ENCODE data around the gene SEPTIN11.

Gene SEPTIN11

DNA sequence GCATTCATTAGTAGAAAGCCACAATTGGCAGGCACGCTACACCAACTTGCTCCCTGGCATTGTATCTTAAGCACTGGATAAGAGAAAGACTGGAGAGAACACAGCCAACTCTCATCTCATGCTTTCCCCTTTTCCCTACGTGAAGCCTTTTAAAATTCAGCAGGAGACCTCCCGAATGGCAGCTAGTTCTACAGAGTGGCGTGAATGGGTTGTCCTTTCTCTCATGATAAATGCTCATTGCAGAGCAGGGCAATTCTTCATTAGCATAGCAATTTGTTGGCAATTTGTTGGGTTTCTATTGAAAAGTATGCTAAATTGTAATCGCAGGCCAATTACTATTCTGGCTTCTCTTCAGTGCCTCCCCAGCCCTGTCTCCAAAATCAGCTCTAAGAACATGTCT is 48.0 kb downstream of the SEPTIN11 start:
- no peak overlapping the region for H3K4me3 ChIP-seq (ENCODE audit: low read depth in 1 of 2, low read length in 2 of 2)
- no peak overlapping the region for H3K9ac ChIP-seq (ENCODE audit: low read length)
- no peaks in the 10 kb centered on the region for H3K27me3 ChIP-seq (ENCODE audit: control insufficient read depth in 1 of 2, insufficient read depth in 2 of 2, low read length in 2 of 2)
- H3K36me3 ChIP-seq (ENCODE audit: insufficient read depth, low read length): peaks cover 12% of the 10 kb centered on the region
- H3K4me1 ChIP-seq (ENCODE audit: insufficient read depth, low read length): peaks cover 10% of the 10 kb centered on the region
- no peaks in the 10 kb centered on the region for H3K9me3 ChIP-seq (ENCODE audit: low read length)
- no peak overlapping the region for H3K27ac ChIP-seq (ENCODE audit: low read depth, low read length)

DNA sequence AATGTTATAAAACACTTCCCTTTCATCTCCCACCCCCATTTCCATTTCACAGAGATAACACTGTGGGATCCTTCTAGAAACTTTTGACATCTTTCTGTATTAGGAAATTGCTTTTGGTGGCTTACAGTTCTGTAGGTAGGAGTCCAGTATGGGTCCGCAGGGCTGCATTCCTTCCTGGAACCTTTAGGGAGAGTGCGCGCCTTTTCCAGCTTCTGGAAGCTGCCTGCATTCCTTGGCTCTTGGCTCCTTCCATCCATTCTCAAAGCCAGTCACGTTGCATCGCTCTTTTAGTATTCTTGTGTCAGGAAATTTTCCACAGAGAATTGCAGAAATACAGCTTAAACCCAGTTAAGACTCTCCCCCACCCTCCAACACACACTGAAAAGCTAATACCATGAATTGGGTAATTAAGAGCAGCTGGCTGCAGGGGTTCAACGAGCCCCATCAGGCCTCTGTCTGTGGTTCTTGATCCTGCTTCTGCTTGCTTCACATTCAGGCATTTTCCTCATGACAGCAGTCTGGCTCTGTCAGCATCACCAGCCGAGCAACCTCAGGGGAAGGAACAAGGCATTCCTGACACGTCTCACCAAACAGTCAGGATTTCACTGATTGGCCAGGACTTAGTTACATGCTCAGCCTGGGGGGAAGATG is 48.8 kb downstream of the SEPTIN11 start:
- Histone ChIP-seq H3K27ac (ENCODE audit: low read depth, low read length) (no peak overlapping the region), H3K36me3 (ENCODE audit: insufficient read depth, low read length) (peaks cover 12% of the 10 kb centered on the region), H3K27me3 (ENCODE audit: control insufficient read depth in 1 of 2, insufficient read depth in 2 of 2, low read length in 2 of 2) (no peaks in the 10 kb centered on the region), H3K9ac (ENCODE audit: low read length) (no peak overlapping the region), H3K4me1 (ENCODE audit: insufficient read depth, low read length) (peaks cover 18% of the 10 kb centered on the region), H3K9me3 (ENCODE audit: low read length) (no peaks in the 10 kb centered on the region), H3K4me3 (ENCODE audit: low read depth in 1 of 2, low read length in 2 of 2) (no peak overlapping the region)

Measured in muscle layer of colon (tissue), 2 donors.